Measurements from ENCODE around the gene OR1M1.

OR1M1 gene

DNA sequence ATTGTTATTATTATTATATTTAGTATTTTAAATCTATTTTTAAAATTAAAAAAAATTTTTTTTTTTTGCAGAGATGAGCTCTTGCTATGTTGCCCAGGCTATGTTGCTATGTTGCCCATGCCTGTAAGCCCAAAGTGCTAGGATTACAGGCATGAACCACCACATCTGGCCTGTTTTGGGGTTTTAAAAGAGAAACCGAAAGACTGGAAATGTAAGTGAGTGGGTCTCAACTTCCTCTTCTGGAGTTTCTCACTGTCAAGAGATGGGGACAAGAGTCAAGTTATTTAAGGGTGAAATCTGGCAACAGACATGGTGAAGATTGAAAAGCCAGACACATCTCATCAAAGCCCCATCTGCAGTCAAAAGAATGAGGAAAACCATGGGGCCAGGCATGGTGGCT, 44.1 kb downstream of the OR1M1 start:
- H3K9me3 ChIP-seq (ENCODE audit: insufficient read depth, low read length), result no peaks in the 10 kb centered on the region
- H3K79me2 ChIP-seq (ENCODE audit: insufficient read depth, low read length), result no peaks in the 10 kb centered on the region
- H2AFZ ChIP-seq (ENCODE audit: low read depth, low read length, severe bottlenecking), result no peak overlapping the region
- no peak overlapping the region for H3K27ac ChIP-seq (ENCODE audit: low read depth, low read length)
- H3K9ac ChIP-seq (ENCODE audit: low read length), result no peak overlapping the region
- no peak for TF ChIP-seq EZH2phosphoT487 (conservative IDR thresholded peaks at IDR 0.05; ENCODE audit: low read length)
- TF ChIP-seq, protein P1, sequence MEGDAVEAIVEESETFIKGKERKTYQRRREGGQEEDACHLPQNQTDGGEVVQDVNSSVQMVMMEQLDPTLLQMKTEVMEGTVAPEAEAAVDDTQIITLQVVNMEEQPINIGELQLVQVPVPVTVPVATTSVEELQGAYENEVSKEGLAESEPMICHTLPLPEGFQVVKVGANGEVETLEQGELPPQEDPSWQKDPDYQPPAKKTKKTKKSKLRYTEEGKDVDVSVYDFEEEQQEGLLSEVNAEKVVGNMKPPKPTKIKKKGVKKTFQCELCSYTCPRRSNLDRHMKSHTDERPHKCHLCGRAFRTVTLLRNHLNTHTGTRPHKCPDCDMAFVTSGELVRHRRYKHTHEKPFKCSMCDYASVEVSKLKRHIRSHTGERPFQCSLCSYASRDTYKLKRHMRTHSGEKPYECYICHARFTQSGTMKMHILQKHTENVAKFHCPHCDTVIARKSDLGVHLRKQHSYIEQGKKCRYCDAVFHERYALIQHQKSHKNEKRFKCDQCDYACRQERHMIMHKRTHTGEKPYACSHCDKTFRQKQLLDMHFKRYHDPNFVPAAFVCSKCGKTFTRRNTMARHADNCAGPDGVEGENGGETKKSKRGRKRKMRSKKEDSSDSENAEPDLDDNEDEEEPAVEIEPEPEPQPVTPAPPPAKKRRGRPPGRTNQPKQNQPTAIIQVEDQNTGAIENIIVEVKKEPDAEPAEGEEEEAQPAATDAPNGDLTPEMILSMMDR (IDR thresholded peaks at IDR 0.05; ENCODE audit: insufficient read depth, low read length, poor library complexity, severe bottlenecking), result no peak
- no peaks in the 10 kb centered on the region for H3F3A ChIP-seq (ENCODE audit: insufficient read depth)
- no peaks in the 10 kb centered on the region for H3K36me3 ChIP-seq (ENCODE audit: low read length)
- H3K4me3 ChIP-seq (ENCODE audit: insufficient read depth, low read length, poor library complexity, severe bottlenecking), result no peak overlapping the region
- no peaks in the 10 kb centered on the region for H3K27me3 ChIP-seq (ENCODE audit: low read length)
- no peak overlapping the region for H3K4me2 ChIP-seq (ENCODE audit: low read depth, low read length, poor library complexity, severe bottlenecking)
- H3K9me2 ChIP-seq (replicated peaks; ENCODE audit: insufficient read depth, low read length), result no peaks in the 10 kb centered on the region
- no peaks in the 10 kb centered on the region for H4K20me1 ChIP-seq (ENCODE audit: low read depth, low read length)

GRCh38 chr19:9132422-9132821, 45.6 kb downstream of the OR1M1 start:
- Histone ChIP-seq H3K4me3 (ENCODE audit: insufficient read depth, low read length, poor library complexity, severe bottlenecking) (no peak overlapping the region), H2AFZ (ENCODE audit: low read depth, low read length, severe bottlenecking) (no peak overlapping the region), H3K4me2 (ENCODE audit: low read depth, low read length, poor library complexity, severe bottlenecking) (no peak overlapping the region), H3K27me3 (ENCODE audit: low read length) (no peaks in the 10 kb centered on the region), H3K79me2 (ENCODE audit: insufficient read depth, low read length) (no peaks in the 10 kb centered on the region), H3K9ac (ENCODE audit: low read length) (no peak overlapping the region), H3F3A (ENCODE audit: insufficient read depth) (no peaks in the 10 kb centered on the region), H3K9me2 (replicated peaks; ENCODE audit: insufficient read depth, low read length) (no peaks in the 10 kb centered on the region), H3K9me3 (ENCODE audit: insufficient read depth, low read length) (no peaks in the 10 kb centered on the region), H3K27ac (ENCODE audit: low read depth, low read length) (no peak overlapping the region), H3K36me3 (ENCODE audit: low read length) (no peaks in the 10 kb centered on the region), H4K20me1 (ENCODE audit: low read depth, low read length) (no peaks in the 10 kb centered on the region)
- no peak for TF ChIP-seq EZH2phosphoT487 (conservative IDR thresholded peaks at IDR 0.05; ENCODE audit: low read length)
- TF ChIP-seq, protein P1 (IDR thresholded peaks at IDR 0.05; ENCODE audit: insufficient read depth, low read length, poor library complexity, severe bottlenecking), result no peak

GRCh38 chr19:9139609-9140158, 52.8 kb downstream of the OR1M1 start:
- Histone ChIP-seq H3K4me3 (ENCODE audit: insufficient read depth, low read length, poor library complexity, severe bottlenecking) (peak overlapping the region; percentile 91), H2AFZ (ENCODE audit: low read depth, low read length, severe bottlenecking) (peak overlapping the region; percentile 87), H3K9me2 (replicated peaks; ENCODE audit: insufficient read depth, low read length) (no peaks in the 10 kb centered on the region), H3F3A (ENCODE audit: insufficient read depth) (peaks cover 3% of the 10 kb centered on the region; the same call in 1 of the 2 replicates), H3K9me3 (ENCODE audit: insufficient read depth, low read length) (peaks cover 13% of the 10 kb centered on the region; the same call in 1 of the 2 replicates), H3K79me2 (ENCODE audit: insufficient read depth, low read length) (peaks cover 46% of the 10 kb centered on the region), H3K27ac (ENCODE audit: low read depth, low read length) (no peak overlapping the region), H3K27me3 (ENCODE audit: low read length) (no peaks in the 10 kb centered on the region), H3K9ac (ENCODE audit: low read length) (peak overlapping the region; percentile 97), H4K20me1 (ENCODE audit: low read depth, low read length) (0 out of 2 replicates have a peak, but pooled peaks cover 4% of the 10 kb centered on the region), H3K4me2 (ENCODE audit: low read depth, low read length, poor library complexity, severe bottlenecking) (peak overlapping the region; percentile 84), H3K36me3 (ENCODE audit: low read length) (peaks cover 28% of the 10 kb centered on the region)
- TF ChIP-seq EZH2phosphoT487 (conservative IDR thresholded peaks at IDR 0.05; ENCODE audit: low read length), result no peak
- TF ChIP-seq, protein P1 (IDR thresholded peaks at IDR 0.05; ENCODE audit: insufficient read depth, low read length, poor library complexity, severe bottlenecking), result no peak

Data from SU-DHL-6 (cell line).